Measurements from ENCODE around the gene UBR1.
"Not testable (repeated sequence)": the region's sequence is repeated elsewhere in the genome, so short reads cannot be mapped to it uniquely, and the experiment has no call there.

UBR1 gene

GRCh38 chr15:42954291-42954690 lies 151.5 kb downstream of the UBR1 start:
- no peak for DNase-seq

- DNase-seq, result not testable (repeated sequence)
Measured at GRCh38 chr15:42948898-42949297, 156.9 kb downstream of the UBR1 start.

GRCh38 chr15:42940527-42940926 lies 165.3 kb downstream of the UBR1 start:
- no peak for DNase-seq

GRCh38 chr15:42939841-42940240 lies 166.0 kb downstream of the UBR1 start:
- DNase-seq, result no peak

- no peak for DNase-seq
Measured at GRCh38 chr15:42937143-42937542, 168.7 kb downstream of the UBR1 start.

GRCh38 chr15:42933886-42934667 lies 171.8 kb downstream of the UBR1 start:
- DNase-seq, result no peak

GRCh38 chr15:42932833-42933515 lies 172.9 kb downstream of the UBR1 start:
- no peak for DNase-seq

- DNase-seq, result no peak
Measured at GRCh38 chr15:42931702-42932486, 173.9 kb downstream of the UBR1 start.

- no peak for DNase-seq
Measured at GRCh38 chr15:42929306-42929848, 176.5 kb downstream of the UBR1 start.

- no peak for DNase-seq
Measured at GRCh38 chr15:42921342-42921731, 184.5 kb downstream of the UBR1 start.

GRCh38 chr15:42920519-42921341 lies 185.1 kb downstream of the UBR1 start, which contains the start of gene TTBK2:
Gene TTBK2 (minus strand): TSS chr15:42920778. CDS start chr15:42878617, 42,161 bp downstream.
- DNase-seq, result peak; percentile 99

- DNase-seq, result peak; percentile 47
Measured at GRCh38 chr15:42919799-42920518, 185.9 kb downstream of the UBR1 start.

- no peak for DNase-seq
Measured at GRCh38 chr15:42919308-42919707, 186.5 kb downstream of the UBR1 start.

GRCh38 chr15:42918047-42918446 lies 187.8 kb downstream of the UBR1 start:
- no peak for DNase-seq

- DNase-seq, result no peak
Measured at GRCh38 chr15:42915654-42916315, 190.1 kb downstream of the UBR1 start.

- no peak for DNase-seq
Measured at GRCh38 chr15:42914728-42915497, 190.9 kb downstream of the UBR1 start.

GRCh38 chr15:42911058-42911592 lies 194.7 kb downstream of the UBR1 start:
- DNase-seq, result no peak

- DNase-seq, result no peak
Measured at GRCh38 chr15:42908538-42908937, 197.3 kb downstream of the UBR1 start.

- no peak for DNase-seq
Measured at GRCh38 chr15:42903388-42904324, 202.2 kb downstream of the UBR1 start.
